GM19025 (cell line): ENCODE data around the gene GPSM1.
"Not testable (repeated sequence)": the region's sequence is repeated elsewhere in the genome, so short reads cannot be mapped to it uniquely, and the experiment has no call there.

Source experiments
- ATAC-seq: cut with Tn5 transposase; IDR thresholded peaks from one replicate; pipeline ENCODE4 v1.9.1; 2021; ENCODE audit warnings: mild to moderate bottlenecking, low read depth, moderate library complexity; ENCODE audit not compliant: unreplicated experiment

Gene GPSM1

GRCh38 chr9:136405904-136406303 is 78.6 kb downstream of the GPSM1 start:
- ATAC-seq: not testable (repeated sequence)

- ATAC-seq: not testable (repeated sequence)
These were observed 79.7 kb downstream of the GPSM1 start for GRCh38 chr9:136407061-136407460.

GRCh38 chr9:136407911-136408310 is 80.6 kb downstream of the GPSM1 start:
- ATAC-seq: no peak
